Liver (tissue), 9 donors: ENCODE data around the gene ANKFN1. TPM values are rescaled to one million over a fixed set of nuclear protein-coding genes. Genes with fewer than 3 reads are reported as not detected.

Source experiments
- DNase-seq: peaks from one replicate; pipeline ENCODE4 v3.0.0-alpha.2; 2017; ENCODE audit warnings: low spot score
- H3K27ac ChIP-seq, 2 donors: one replicate each; pipeline ENCODE4 v1.7.0; 2013; ENCODE audit warnings: inconsistent platforms in 2 of 2, low read length in 2 of 2, control low read depth in 1 of 2, low read depth in 1 of 2, mild to moderate bottlenecking in 1 of 2
- H3K27me3 ChIP-seq, 4 donors: one replicate each; pipeline versions ENCODE4 v1.6.1 to v1.7.0; 2013; ENCODE audit warnings: low read length in 3 of 4, inconsistent platforms in 1 of 4, mild to moderate bottlenecking in 1 of 4, moderate library complexity in 1 of 4; ENCODE audit not compliant: control insufficient read depth in 4 of 4, insufficient read depth in 4 of 4
- H3K36me3 ChIP-seq, 4 donors: one replicate each; pipeline versions ENCODE4 v1.6.1 to v1.7.0; 2013; ENCODE audit warnings: low read length in 3 of 4, mild to moderate bottlenecking in 3 of 4, low read depth in 1 of 4, moderate library complexity in 1 of 4; ENCODE audit not compliant: control insufficient read depth in 4 of 4, insufficient read depth in 3 of 4
- H3K4me1 ChIP-seq, 4 donors: one replicate each; pipeline versions ENCODE4 v1.6.1 to v1.7.0; 2013; ENCODE audit warnings: low read length in 3 of 4, mild to moderate bottlenecking in 3 of 4, moderate library complexity in 1 of 4; ENCODE audit not compliant: control insufficient read depth in 4 of 4, insufficient read depth in 4 of 4
- H3K4me3 ChIP-seq, 3 donors: one replicate each; pipeline versions ENCODE4 v1.6.1 to v1.7.0; 2013; ENCODE audit warnings: low read length in 3 of 3, control low read depth in 1 of 3, low read depth in 1 of 3, mild to moderate bottlenecking in 1 of 3
- H3K9ac ChIP-seq, 2 donors: one replicate each; pipeline ENCODE4 v1.7.0; 2013; ENCODE audit warnings: low read length in 2 of 2, mild to moderate bottlenecking in 2 of 2, moderate library complexity in 2 of 2, control low read depth in 1 of 2, low read depth in 1 of 2
- H3K9me3 ChIP-seq, 4 donors: one replicate each; pipeline versions ENCODE4 v1.6.1 to v1.7.0; 2013; ENCODE audit warnings: low read length in 3 of 4; ENCODE audit not compliant: control insufficient read depth in 4 of 4
- ATF3 ChIP-seq: IDR thresholded peaks from 2 replicates; pipeline ENCODE4 v1.6.1; 2016; ENCODE audit warnings: antibody characterized with exemption
- CTCF ChIP-seq: fragments of 150-350 bp; IDR thresholded peaks from 2 replicates; pipeline ENCODE4 v1.5.1; 2017; ENCODE audit warnings: improper control_type of control experiment, low read depth, low read length; ENCODE audit not compliant: missing input control
- EGR1 ChIP-seq, 2 donors: IDR thresholded peaks; 2 replicates each; pipeline ENCODE4 v1.6.1; 2016 to 2018; ENCODE audit warnings: antibody characterized with exemption in 2 of 2, low read depth in 2 of 2
- FOXA1 ChIP-seq: IDR thresholded peaks from 2 replicates; pipeline ENCODE4 v1.6.1; 2016; ENCODE audit warnings: antibody characterized with exemption
- HNF4A ChIP-seq, 2 donors: conservative IDR thresholded peaks; 2 replicates each; pipeline ENCODE4 v1.6.1; 2016; ENCODE audit warnings: antibody characterized with exemption in 2 of 2, mild to moderate bottlenecking in 2 of 2
- HNF4G ChIP-seq: IDR thresholded peaks from 2 replicates; pipeline ENCODE4 v1.6.1; 2016; ENCODE audit warnings: antibody characterized with exemption
- JUND ChIP-seq, 2 donors: IDR thresholded peaks; 2 replicates each; pipeline ENCODE4 v1.6.1; 2016; ENCODE audit warnings: antibody characterized with exemption in 2 of 2
- MAX ChIP-seq: IDR thresholded peaks from 2 replicates; pipeline ENCODE4 v1.6.1; 2016; ENCODE audit warnings: antibody characterized with exemption
- NR2F2 ChIP-seq: IDR thresholded peaks from 2 replicates; pipeline ENCODE4 v1.6.1; 2016; ENCODE audit warnings: antibody characterized with exemption
- RAD21 ChIP-seq, 2 donors: IDR thresholded peaks; 2 replicates each; pipeline ENCODE4 v1.6.1; 2016; ENCODE audit warnings: antibody characterized with exemption in 2 of 2, mild to moderate bottlenecking in 2 of 2
- REST ChIP-seq: IDR thresholded peaks from 2 replicates; pipeline ENCODE4 v1.6.1; 2016; ENCODE audit warnings: antibody characterized with exemption, mild to moderate bottlenecking
- RXRA ChIP-seq, 2 donors: IDR thresholded peaks; 2 replicates each; pipeline ENCODE4 v1.6.1; 2017 to 2018; ENCODE audit warnings: antibody characterized with exemption in 2 of 2, mild to moderate bottlenecking in 1 of 2
- SP1 ChIP-seq: IDR thresholded peaks from 2 replicates; pipeline ENCODE4 v1.6.1; 2018; ENCODE audit warnings: antibody characterized with exemption, mild to moderate bottlenecking
- YY1 ChIP-seq: IDR thresholded peaks from 2 replicates; pipeline ENCODE4 v1.6.1; 2016; ENCODE audit warnings: antibody characterized with exemption, mild to moderate bottlenecking
- ZBTB33 ChIP-seq: IDR thresholded peaks from 2 replicates; pipeline ENCODE4 v1.6.1; 2016; ENCODE audit warnings: antibody characterized with exemption
- WGBS: extraction: QIAGEN DNeasy Blood & Tissue Kit; methylation state at CpG from one replicate; pipeline ENCODE4 v1.1.7; 2013; 5-methylcytosine and 5-hydroxymethylcytosine counted together
- polyA plus RNA-seq, 2 donors: library from polyadenylated mRNA; stranded (reverse) in 1 of 2; unstranded in 1 of 2; fragments of 200-250 nt in 1 of 2; fragments of >200 nt in 1 of 2; fragmentation: Nextera tagmentation in 1 of 2; extraction: Ambion mirVana in 1 of 2; gene quantifications; one replicate each; pipeline versions ENCODE4 v1.2.1 to v1.2.3, GENCODE V29; 2013 to 2015
- total RNA-seq, 2 donors: library from RNA; depleted of rRNA; stranded (reverse); fragments of >200 nt; gene quantifications; one replicate each; pipeline ENCODE4 v1.2.3, GENCODE V29; 2014
- donor health status: healthy.
- donor health status: healthy.
- donor health status: healthy.
- donor health status: healthy.
- donor health status: healthy.

Gene ANKFN1
- total and polyA plus RNA-seq, 4 donors: not detected

- H3K36me3 ChIP-seq: no peaks in the 10 kb centered on the region
- TF ChIP-seq RXRA (IDR thresholded peaks at IDR 0.05): no peak
- TF ChIP-seq EGR1 (IDR thresholded peaks at IDR 0.05; ENCODE audit: low read depth in 2 of 2): no peak
- TF ChIP-seq MAX: no peak
- no peak for TF ChIP-seq HNF4A (conservative IDR thresholded peaks at IDR 0.05)
- TF ChIP-seq NR2F2: no peak
- no peak for TF ChIP-seq RAD21 (IDR thresholded peaks at IDR 0.05)
- no peak for TF ChIP-seq ATF3
- no peak for TF ChIP-seq FOXA1
- no peak for TF ChIP-seq YY1
- TF ChIP-seq HNF4G: no peak
- no peak for TF ChIP-seq JUND (IDR thresholded peaks at IDR 0.05)
- TF ChIP-seq SP1: no peak
- peaks cover 0 to 8% (median 0%) of the 10 kb centered on the region in 4 donors for H3K27me3 ChIP-seq
- no peak overlapping the region for H3K27ac ChIP-seq
- no peaks in the 10 kb centered on the region for H3K9me3 ChIP-seq
- H3K9ac ChIP-seq: no peak overlapping the region
- H3K4me1 ChIP-seq: no peaks in the 10 kb centered on the region
- DNase-seq: no peak
- 65% methylated on average over 6 of the region's 6 CpGs for WGBS
- H3K4me3 ChIP-seq: no peak overlapping the region
Measured at GRCh38 chr17:56185491-56186221, 32.4 kb downstream of the ANKFN1 start.

- Histone ChIP-seq H3K9me3 (no peaks in the 10 kb centered on the region), H3K27ac (no peak overlapping the region), H3K36me3 (no peaks in the 10 kb centered on the region), H3K4me3 (no peak overlapping the region), H3K9ac (no peak overlapping the region), H3K4me1 (no peaks in the 10 kb centered on the region), H3K27me3 (peaks cover 0 to 8% (median 0%) of the 10 kb centered on the region in 4 donors)
- 76% methylated on average over 7 of the region's 7 CpGs for WGBS
- DNase-seq: no peak
- TF ChIP-seq CTCF: no peak
- TF ChIP-seq FOXA1: no peak
- TF ChIP-seq ATF3: no peak
- no peak for TF ChIP-seq HNF4G
- no peak for TF ChIP-seq RAD21 (IDR thresholded peaks at IDR 0.05)
- TF ChIP-seq JUND (IDR thresholded peaks at IDR 0.05): no peak
- no peak for TF ChIP-seq ZBTB33
- no peak for TF ChIP-seq NR2F2
- no peak for TF ChIP-seq RXRA (IDR thresholded peaks at IDR 0.05)
- no peak for TF ChIP-seq REST
Measured at GRCh38 chr17:56186222-56186786, 33.0 kb downstream of the ANKFN1 start.
